GM12891 (cell line): Measurements from ENCODE around the gene ARFRP1.

ENCODE experiments used
- POLR2A ChIP-seq: IDR thresholded peaks from 2 replicates; pipeline ENCODE4 v1.6.1; 2011; ENCODE audit warnings: low read depth, low read length, control low read depth
- POLR2AphosphoS5 ChIP-seq: IDR thresholded peaks from 2 replicates; pipeline ENCODE4 v1.6.1; 2011; ENCODE audit warnings: low read depth, low read length, control low read depth
- POU2F2 ChIP-seq: IDR thresholded peaks from 2 replicates; pipeline ENCODE4 v1.6.1; 2011; ENCODE audit warnings: low read depth, mild to moderate bottlenecking, control low read depth, low read length, moderate library complexity

- TF ChIP-seq POLR2AphosphoS5: no peak
- no peak for TF ChIP-seq POLR2A
- TF ChIP-seq POU2F2: no peak
Measured at GRCh38 chr20:63742381-63743024, 34.7 kb upstream of the ARFRP1 start.
